Fibroblast of lung (primary cell): ENCODE data around the gene PPP2R2D. TPM values are rescaled to one million over a fixed set of nuclear protein-coding genes. Genes with fewer than 3 reads are reported as not detected.

Source experiments
- DNase-seq, 2 donors: peaks; one replicate each; pipeline versions ENCODE4 v3.0.0 to v3.0.0-alpha.2; 2010; ENCODE audit warnings: low read depth in 2 of 2
- H2AFZ ChIP-seq: 2 replicates; pipeline ENCODE4 v1.5.1; 2012; ENCODE audit warnings: low read length, control low read depth, inconsistent platforms
- H3K27ac ChIP-seq: 2 replicates; pipeline ENCODE4 v1.5.1; 2011; ENCODE audit warnings: low read length, control low read depth; ENCODE audit not compliant: insufficient read depth
- H3K27me3 ChIP-seq: 2 replicates; pipeline ENCODE4 v1.5.1; 2011; ENCODE audit warnings: mild to moderate bottlenecking, low read length; ENCODE audit not compliant: control insufficient read depth, insufficient read depth
- H3K36me3 ChIP-seq: 2 replicates; pipeline ENCODE4 v1.5.1; 2011; ENCODE audit warnings: low read length; ENCODE audit not compliant: control insufficient read depth, insufficient read depth
- H3K4me1 ChIP-seq: 2 replicates; pipeline ENCODE4 v1.5.1; 2011; ENCODE audit warnings: low read length; ENCODE audit not compliant: control insufficient read depth, insufficient read depth; ENCODE audit errors: extremely low read depth
- H3K4me2 ChIP-seq: 2 replicates; pipeline ENCODE4 v1.5.1; 2011; ENCODE audit warnings: low read length, control low read depth; ENCODE audit not compliant: insufficient read depth; ENCODE audit errors: extremely low read depth
- H3K4me3 ChIP-seq, 4 experiments: fragments of 200-600 bp in 1 of 4; sonication (generic) in 1 of 4; replicated peaks in 1 of 4; 2 replicates each; pipeline ENCODE4 v1.5.1; 2011 to 2016; ENCODE audit warnings: low read length in 4 of 4, low read depth in 3 of 4, mild to moderate bottlenecking in 3 of 4, control low read depth in 2 of 4, inconsistent platforms in 1 of 4, mixed read lengths in 1 of 4; ENCODE audit not compliant: insufficient read depth in 1 of 4; ENCODE audit errors: control extremely low read depth in 1 of 4
- H3K79me2 ChIP-seq: 2 replicates; pipeline ENCODE4 v1.5.1; 2012; ENCODE audit warnings: mild to moderate bottlenecking, low read length, inconsistent platforms; ENCODE audit not compliant: control insufficient read depth, insufficient read depth
- H3K9ac ChIP-seq: 2 replicates; pipeline ENCODE4 v1.5.1; 2011; ENCODE audit warnings: mild to moderate bottlenecking, low read length, control low read depth; ENCODE audit not compliant: insufficient read depth
- H3K9me3 ChIP-seq: 2 replicates; pipeline ENCODE4 v1.5.1; 2012; ENCODE audit warnings: low read depth, low read length; ENCODE audit not compliant: control insufficient read depth, insufficient read depth
- H4K20me1 ChIP-seq: 2 replicates; pipeline ENCODE4 v1.5.1; 2011; ENCODE audit warnings: low read length; ENCODE audit not compliant: control insufficient read depth, insufficient read depth; ENCODE audit errors: extremely low read depth
- EZH2 ChIP-seq: IDR thresholded peaks from 2 replicates; pipeline ENCODE4 v1.5.1; 2012; ENCODE audit warnings: low read length, control low read depth, mild to moderate bottlenecking; ENCODE audit errors: missing control alignments
- polyA plus RNA-seq, 2 donors: library from polyadenylated mRNA; depleted of rRNA in 1 of 2; stranded (reverse) in 1 of 2; unstranded in 1 of 2; fragments of >200 nt; gene quantifications; 2 replicates each; pipeline ENCODE4 v1.2.1, GENCODE V29; 2011 to 2012; ENCODE audit warnings: missing spikeins in 1 of 2
- total RNA-seq: library from RNA; depleted of rRNA; stranded (reverse); fragments of >200 nt; gene quantifications from 2 replicates; pipeline ENCODE4 v1.2.1, GENCODE V29; 2014
- TF ChIP-seq, protein P1 (sequence below), 2 donors: IDR thresholded peaks in 1 of 2; conservative IDR thresholded peaks in 1 of 2; 1 replicate in 1 of 2; 2 replicates in 1 of 2; pipeline ENCODE4 v1.5.1; 2011 to 2012; ENCODE audit warnings: low read length in 2 of 2, control low read depth in 1 of 2, inconsistent platforms in 1 of 2, low read depth in 1 of 2, mild to moderate bottlenecking in 1 of 2

Gene PPP2R2D
- total and polyA plus RNA-seq, 2 donors (not counting 1 experiment from before 2014, with no cell fraction given), result 23.3 to 25.4 TPM

DNA sequence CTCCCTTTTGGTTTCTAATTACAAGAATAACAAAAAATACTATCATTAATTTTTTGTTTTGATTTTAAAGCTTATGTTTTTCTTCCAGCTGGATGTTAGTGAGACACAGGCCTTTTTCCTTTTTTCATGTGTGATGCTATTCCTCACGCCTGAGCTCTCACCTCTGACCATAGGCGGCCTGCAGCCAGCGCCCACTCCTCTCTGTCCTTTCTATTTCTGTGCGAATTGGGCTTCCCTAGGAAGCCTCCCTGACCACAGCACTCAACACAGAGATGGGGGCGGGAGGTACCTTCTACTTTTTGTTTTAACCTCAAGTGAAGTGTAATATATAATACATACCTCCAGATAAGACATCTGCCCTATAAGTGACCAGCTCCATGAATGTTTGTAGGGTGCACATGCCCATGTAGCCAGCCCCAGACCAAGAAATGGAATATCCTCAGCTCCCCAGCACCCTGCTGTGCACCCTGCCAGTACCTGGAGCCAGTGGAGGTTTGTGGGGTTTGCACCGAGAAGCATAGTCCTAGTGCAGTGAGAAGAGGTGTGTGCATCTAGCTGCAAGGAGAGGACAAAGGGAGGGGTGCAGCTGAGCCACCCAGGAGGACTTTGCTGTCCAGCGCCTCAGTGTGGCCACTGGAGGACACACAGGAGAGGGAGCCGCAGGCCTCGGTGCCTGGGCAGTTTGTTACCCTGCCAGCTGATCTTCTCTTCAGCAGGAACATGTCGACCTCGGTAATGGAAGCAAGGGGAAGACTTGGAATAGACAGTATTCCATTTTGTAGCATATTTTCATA, 42.4 kb downstream of the PPP2R2D start:
- Histone ChIP-seq H4K20me1 (no peaks in the 10 kb centered on the region), H3K4me2 (no peak overlapping the region), H3K9me3 (no peaks in the 10 kb centered on the region), H3K27me3 (no peaks in the 10 kb centered on the region), H3K4me1 (peaks cover 16% of the 10 kb centered on the region), H3K9ac (no peak overlapping the region), H2AFZ (no peak overlapping the region), H3K4me3 (no peak overlapping the region), H3K36me3 (peaks cover 13% of the 10 kb centered on the region), H3K27ac (no peak overlapping the region), H3K79me2 (peaks cover 3% of the 10 kb centered on the region)
- peak in 1 of 2 donors; percentile 20 for DNase-seq
- TF ChIP-seq, protein P1, sequence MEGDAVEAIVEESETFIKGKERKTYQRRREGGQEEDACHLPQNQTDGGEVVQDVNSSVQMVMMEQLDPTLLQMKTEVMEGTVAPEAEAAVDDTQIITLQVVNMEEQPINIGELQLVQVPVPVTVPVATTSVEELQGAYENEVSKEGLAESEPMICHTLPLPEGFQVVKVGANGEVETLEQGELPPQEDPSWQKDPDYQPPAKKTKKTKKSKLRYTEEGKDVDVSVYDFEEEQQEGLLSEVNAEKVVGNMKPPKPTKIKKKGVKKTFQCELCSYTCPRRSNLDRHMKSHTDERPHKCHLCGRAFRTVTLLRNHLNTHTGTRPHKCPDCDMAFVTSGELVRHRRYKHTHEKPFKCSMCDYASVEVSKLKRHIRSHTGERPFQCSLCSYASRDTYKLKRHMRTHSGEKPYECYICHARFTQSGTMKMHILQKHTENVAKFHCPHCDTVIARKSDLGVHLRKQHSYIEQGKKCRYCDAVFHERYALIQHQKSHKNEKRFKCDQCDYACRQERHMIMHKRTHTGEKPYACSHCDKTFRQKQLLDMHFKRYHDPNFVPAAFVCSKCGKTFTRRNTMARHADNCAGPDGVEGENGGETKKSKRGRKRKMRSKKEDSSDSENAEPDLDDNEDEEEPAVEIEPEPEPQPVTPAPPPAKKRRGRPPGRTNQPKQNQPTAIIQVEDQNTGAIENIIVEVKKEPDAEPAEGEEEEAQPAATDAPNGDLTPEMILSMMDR (conservative IDR thresholded peaks at IDR 0.05 in 1 of 2, IDR thresholded peaks at IDR 0.05 in 1 of 2; ENCODE audit: low read depth in 1 of 2, low read length in 2 of 2), result peak; percentile 27 to 47
- no peak for TF ChIP-seq EZH2

DNA sequence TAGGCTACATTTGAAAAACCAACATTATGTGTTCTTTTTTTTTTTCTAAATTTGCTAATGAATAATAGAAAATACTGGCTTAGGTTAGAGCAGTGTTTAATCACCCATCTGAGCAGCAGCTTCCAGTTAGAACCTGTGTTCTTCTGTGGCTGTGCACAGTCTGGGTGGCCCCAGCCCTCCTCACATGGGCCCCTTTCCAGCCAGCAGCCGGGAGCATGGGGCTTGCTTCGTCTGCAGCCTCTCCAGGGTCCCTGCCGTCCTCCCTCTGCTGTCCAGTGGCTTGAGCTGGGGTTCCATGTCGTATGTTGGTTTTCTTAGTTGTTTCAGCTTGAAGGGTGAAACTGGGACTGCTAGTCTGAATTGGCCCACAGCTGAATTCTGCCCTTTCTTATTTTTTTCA, 43.6 kb downstream of the PPP2R2D start:
- H4K20me1 ChIP-seq, result no peaks in the 10 kb centered on the region
- no peak overlapping the region for H3K27ac ChIP-seq
- DNase-seq, result no peak
- peaks cover 20% of the 10 kb centered on the region for H3K4me1 ChIP-seq
- peaks cover 20% of the 10 kb centered on the region for H3K36me3 ChIP-seq
- H3K9ac ChIP-seq, result no peak overlapping the region
- no peak overlapping the region for H2AFZ ChIP-seq
- no peak overlapping the region for H3K4me2 ChIP-seq
- H3K27me3 ChIP-seq, result no peaks in the 10 kb centered on the region
- no peaks in the 10 kb centered on the region for H3K9me3 ChIP-seq
- TF ChIP-seq, protein P1 (conservative IDR thresholded peaks at IDR 0.05 in 1 of 2, IDR thresholded peaks at IDR 0.05 in 1 of 2; ENCODE audit: low read depth in 1 of 2, low read length in 2 of 2), result no peak
- no peak for TF ChIP-seq EZH2
- no peaks in the 10 kb centered on the region for H3K79me2 ChIP-seq
- no peak overlapping the region for H3K4me3 ChIP-seq

DNA sequence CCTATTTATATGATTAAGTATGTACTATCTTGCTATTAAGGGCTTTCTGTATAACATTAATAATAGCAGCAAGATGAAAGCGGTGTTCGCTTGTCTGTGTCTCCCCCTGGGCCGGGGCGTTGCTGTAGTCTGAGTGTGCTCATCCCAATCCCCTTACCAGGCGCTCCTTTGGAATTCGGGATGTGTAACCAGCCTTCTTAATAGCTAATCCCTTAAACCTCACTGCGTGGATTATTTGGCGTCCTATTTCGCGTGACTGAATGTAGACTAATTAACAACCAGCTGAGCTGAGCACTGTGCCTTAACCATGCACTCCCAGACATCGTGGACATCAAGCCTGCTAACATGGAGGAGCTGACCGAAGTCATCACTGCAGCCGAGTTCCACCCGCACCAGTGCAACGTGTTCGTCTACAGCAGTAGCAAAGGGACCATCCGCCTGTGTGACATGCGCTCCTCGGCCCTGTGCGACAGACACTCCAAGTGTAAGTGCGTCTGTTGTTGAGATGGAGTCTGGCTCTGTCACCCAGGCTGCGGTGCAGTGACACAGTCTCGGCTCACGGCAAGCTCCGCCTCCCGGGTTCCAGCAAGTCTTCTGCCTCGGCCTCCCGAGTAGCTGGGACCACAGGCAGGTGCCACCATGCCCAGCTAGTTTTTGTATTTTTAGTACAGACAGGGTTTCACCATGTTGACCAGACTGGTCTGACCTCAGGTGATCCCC, 44.3 kb downstream of the PPP2R2D start:
- no peak overlapping the region for H3K4me3 ChIP-seq
- H3K9me3 ChIP-seq, result no peaks in the 10 kb centered on the region
- no peak overlapping the region for H2AFZ ChIP-seq
- H3K27ac ChIP-seq, result no peak overlapping the region
- H3K4me2 ChIP-seq, result no peak overlapping the region
- H3K4me1 ChIP-seq, result peaks cover 20% of the 10 kb centered on the region
- no peaks in the 10 kb centered on the region for H3K79me2 ChIP-seq
- H4K20me1 ChIP-seq, result no peaks in the 10 kb centered on the region
- H3K36me3 ChIP-seq, result peaks cover 20% of the 10 kb centered on the region
- no peaks in the 10 kb centered on the region for H3K27me3 ChIP-seq
- TF ChIP-seq, protein P1 (conservative IDR thresholded peaks at IDR 0.05 in 1 of 2, IDR thresholded peaks at IDR 0.05 in 1 of 2; ENCODE audit: low read depth in 1 of 2, low read length in 2 of 2), result no peak
- no peak for TF ChIP-seq EZH2
- no peak overlapping the region for H3K9ac ChIP-seq
- DNase-seq, result no peak
